ENCODE data around the gene CAPN7.
"Not testable (repeated sequence)": the region's sequence is repeated elsewhere in the genome, so short reads cannot be mapped to it uniquely, and the experiment has no call there.

The CAPN7 gene

GRCh38 chr3:15185404-15185803 lies 20.6 kb upstream of the CAPN7 start:
- Histone ChIP-seq H3K9me2 (replicated peaks; ENCODE audit: insufficient read depth, low read length) (no peaks in the 10 kb centered on the region), H3K27ac (ENCODE audit: low read depth, low read length) (no peak overlapping the region), H3K4me2 (ENCODE audit: low read depth, low read length, poor library complexity, severe bottlenecking) (no peak overlapping the region), H3K9ac (ENCODE audit: low read length) (no peak overlapping the region), H3K9me3 (ENCODE audit: insufficient read depth, low read length) (no peaks in the 10 kb centered on the region), H3K36me3 (ENCODE audit: low read length) (no peaks in the 10 kb centered on the region), H2AFZ (ENCODE audit: low read depth, low read length, severe bottlenecking) (no peak overlapping the region), H3K79me2 (ENCODE audit: insufficient read depth, low read length) (no peaks in the 10 kb centered on the region), H4K20me1 (ENCODE audit: low read depth, low read length) (no peaks in the 10 kb centered on the region), H3K4me3 (ENCODE audit: insufficient read depth, low read length, poor library complexity, severe bottlenecking) (no peak overlapping the region), H3F3A (ENCODE audit: insufficient read depth) (no peaks in the 10 kb centered on the region), H3K27me3 (ENCODE audit: low read length) (no peaks in the 10 kb centered on the region)
- TF ChIP-seq CTCF (IDR thresholded peaks at IDR 0.05; ENCODE audit: insufficient read depth, low read length, poor library complexity, severe bottlenecking) (no peak), EZH2phosphoT487 (conservative IDR thresholded peaks at IDR 0.05; ENCODE audit: low read length) (no peak)

- H3K4me2 ChIP-seq (ENCODE audit: low read depth, low read length, poor library complexity, severe bottlenecking): no peak overlapping the region
Measured at GRCh38 chr3:15186101-15186476, 20.0 kb upstream of the CAPN7 start.

GRCh38 chr3:15186477-15187164 lies 19.4 kb upstream of the CAPN7 start:
- not testable (repeated sequence) for H3K9me3 ChIP-seq (ENCODE audit: insufficient read depth, low read length); H2AFZ ChIP-seq (ENCODE audit: low read depth, low read length, severe bottlenecking); H3K9ac ChIP-seq (ENCODE audit: low read length); H3K36me3 ChIP-seq (ENCODE audit: low read length); H3K9me2 ChIP-seq (replicated peaks; ENCODE audit: insufficient read depth, low read length); H3K4me3 ChIP-seq (ENCODE audit: insufficient read depth, low read length, poor library complexity, severe bottlenecking); H3K27ac ChIP-seq (ENCODE audit: low read depth, low read length); H3K27me3 ChIP-seq (ENCODE audit: low read length); H3K79me2 ChIP-seq (ENCODE audit: insufficient read depth, low read length); H3F3A ChIP-seq (ENCODE audit: insufficient read depth); H3K4me2 ChIP-seq (ENCODE audit: low read depth, low read length, poor library complexity, severe bottlenecking); H4K20me1 ChIP-seq (ENCODE audit: low read depth, low read length)

More at GRCh38 chr3:15186101-15186476, 20.0 kb upstream of the CAPN7 start:
- no peak overlapping the region for H3K9ac ChIP-seq (ENCODE audit: low read length)
- no peak overlapping the region for H3K4me3 ChIP-seq (ENCODE audit: insufficient read depth, low read length, poor library complexity, severe bottlenecking)
- no peak for TF ChIP-seq EZH2phosphoT487 (conservative IDR thresholded peaks at IDR 0.05; ENCODE audit: low read length)
- TF ChIP-seq CTCF (IDR thresholded peaks at IDR 0.05; ENCODE audit: insufficient read depth, low read length, poor library complexity, severe bottlenecking): no peak
- H3K9me3 ChIP-seq (ENCODE audit: insufficient read depth, low read length): no peaks in the 10 kb centered on the region
- no peaks in the 10 kb centered on the region for H3K9me2 ChIP-seq (replicated peaks; ENCODE audit: insufficient read depth, low read length)
- H3K79me2 ChIP-seq (ENCODE audit: insufficient read depth, low read length): no peaks in the 10 kb centered on the region
- no peaks in the 10 kb centered on the region for H3K36me3 ChIP-seq (ENCODE audit: low read length)
- no peak overlapping the region for H2AFZ ChIP-seq (ENCODE audit: low read depth, low read length, severe bottlenecking)
- H3K27ac ChIP-seq (ENCODE audit: low read depth, low read length): no peak overlapping the region
- H3K27me3 ChIP-seq (ENCODE audit: low read length): no peaks in the 10 kb centered on the region
- no peaks in the 10 kb centered on the region for H4K20me1 ChIP-seq (ENCODE audit: low read depth, low read length)
- H3F3A ChIP-seq (ENCODE audit: insufficient read depth): no peaks in the 10 kb centered on the region

- H3K9me2 ChIP-seq (replicated peaks; ENCODE audit: insufficient read depth, low read length): no peaks in the 10 kb centered on the region
- H3K79me2 ChIP-seq (ENCODE audit: insufficient read depth, low read length): no peaks in the 10 kb centered on the region
- H3K4me2 ChIP-seq (ENCODE audit: low read depth, low read length, poor library complexity, severe bottlenecking): no peak overlapping the region
- TF ChIP-seq CTCF (IDR thresholded peaks at IDR 0.05; ENCODE audit: insufficient read depth, low read length, poor library complexity, severe bottlenecking): no peak
- TF ChIP-seq EZH2phosphoT487 (conservative IDR thresholded peaks at IDR 0.05; ENCODE audit: low read length): no peak
- H3K9ac ChIP-seq (ENCODE audit: low read length): no peak overlapping the region
- no peak overlapping the region for H2AFZ ChIP-seq (ENCODE audit: low read depth, low read length, severe bottlenecking)
- H3K27me3 ChIP-seq (ENCODE audit: low read length): no peaks in the 10 kb centered on the region
- no peak overlapping the region for H3K4me3 ChIP-seq (ENCODE audit: insufficient read depth, low read length, poor library complexity, severe bottlenecking)
- H3F3A ChIP-seq (ENCODE audit: insufficient read depth): no peaks in the 10 kb centered on the region
- H3K27ac ChIP-seq (ENCODE audit: low read depth, low read length): no peak overlapping the region
- no peaks in the 10 kb centered on the region for H3K9me3 ChIP-seq (ENCODE audit: insufficient read depth, low read length)
- no peaks in the 10 kb centered on the region for H3K36me3 ChIP-seq (ENCODE audit: low read length)
- no peaks in the 10 kb centered on the region for H4K20me1 ChIP-seq (ENCODE audit: low read depth, low read length)
Measured at GRCh38 chr3:15197340-15198029, 8.6 kb upstream of the CAPN7 start.
